Natural killer cell (primary cell): ENCODE data around the gene PRTN3. TPM values are rescaled to one million over a fixed set of nuclear protein-coding genes. Genes with fewer than 3 reads are reported as not detected.

ENCODE experiments used
- ATAC-seq, 3 donors: fragments of 150-1000 bp in 2 of 3; fragments of 200-7000 bp in 1 of 3; cut with Tn5 transposase; 1 replicate in 1 of 3; 2 replicates in 2 of 3; pipeline ENCODE4 v1.10.0; 2021; ENCODE audit warnings: mild to moderate bottlenecking in 2 of 3, moderate library complexity in 2 of 3
- DNase-seq, 2 donors: peaks; one replicate each; pipeline versions ENCODE4 v3.0.0 to v3.0.0-alpha.2; 2013 to 2021; ENCODE audit warnings: mixed read lengths in 1 of 2
- H3K27ac ChIP-seq: one replicate; pipeline ENCODE4 v1.5.1; 2013; ENCODE audit warnings: mild to moderate bottlenecking, low read length
- H3K27me3 ChIP-seq: one replicate; pipeline ENCODE4 v1.6.1; 2013; ENCODE audit warnings: low read length; ENCODE audit not compliant: control insufficient read depth, insufficient read depth
- H3K36me3 ChIP-seq: one replicate; pipeline ENCODE4 v1.6.1; 2013; ENCODE audit warnings: low read length; ENCODE audit not compliant: control insufficient read depth, insufficient read depth
- H3K4me1 ChIP-seq: one replicate; pipeline ENCODE4 v1.6.1; 2013; ENCODE audit warnings: low read length; ENCODE audit not compliant: control insufficient read depth, insufficient read depth
- H3K4me3 ChIP-seq: one replicate; pipeline ENCODE4 v1.5.1; 2013; ENCODE audit warnings: low read length
- H3K9me3 ChIP-seq: one replicate; pipeline ENCODE4 v1.6.1; 2013; ENCODE audit warnings: low read length; ENCODE audit not compliant: control insufficient read depth, insufficient read depth
- H3K27ac Mint-ChIP-seq, 2 donors: one replicate each; pipeline ENCODE4 v1.8.0; 2022; ENCODE audit warnings: mild to moderate bottlenecking in 2 of 2, mixed read lengths in 2 of 2, moderate library complexity in 1 of 2
- H3K27me3 Mint-ChIP-seq, 2 donors: one replicate each; pipeline ENCODE4 v1.8.0; 2022; ENCODE audit warnings: low read depth in 2 of 2, mixed read lengths in 2 of 2
- H3K36me3 Mint-ChIP-seq: one replicate; pipeline ENCODE4 v1.8.0; 2022; ENCODE audit warnings: mixed read lengths
- H3K4me1 Mint-ChIP-seq, 2 donors: one replicate each; pipeline ENCODE4 v1.8.0; 2022; ENCODE audit warnings: mixed read lengths in 2 of 2
- H3K4me3 Mint-ChIP-seq: one replicate; pipeline ENCODE4 v1.8.0; 2022; ENCODE audit warnings: mild to moderate bottlenecking, moderate library complexity, mixed read lengths
- H3K9me3 Mint-ChIP-seq, 2 donors: one replicate each; pipeline ENCODE4 v1.8.0; 2022; ENCODE audit warnings: mixed read lengths in 2 of 2
- CTCF ChIP-seq: fragments of 200-600 bp; IDR thresholded peaks from one replicate; pipeline ENCODE4 v1.8.0; 2022; ENCODE audit warnings: antibody characterized with exemption
- WGBS: methylation state at CpG from one replicate; pipeline ENCODE4 v1.1.7; 2013; ENCODE audit warnings: missing lambda C conversion rate; ENCODE audit not compliant: insufficient coverage; 5-methylcytosine and 5-hydroxymethylcytosine counted together
- intact Hi-C: fragments of 100-400 bp; cut with micrococcal nuclease; formaldehyde crosslinking; loops from one replicate; pipeline ENCODE4 v1.14.2; 2022
- total RNA-seq, 4 donors: library from RNA; stranded (reverse); fragments of 120-200 nt in 1 of 4; gene quantifications; one replicate each; pipeline versions ENCODE4 v1.2.3 to v1.2.4, GENCODE V29; 2013 to 2022

The PRTN3 gene
- total RNA-seq, 3 donors from 2014 or later (not counting 1 experiment from before 2014, with no cell fraction given), result 0.36 to 0.73 TPM; not detected in 1

GRCh38 chr19:843836-844545 lies 3.2 kb downstream of the PRTN3 start:
- H3K9me3 ChIP-seq, result no peaks in the 10 kb centered on the region
- Mint-ChIP-seq H3K27ac (no peak overlapping the region), H3K4me1 (no peaks in the 10 kb centered on the region), H3K36me3 (no peaks in the 10 kb centered on the region), H3K9me3 (no peaks in the 10 kb centered on the region), H3K4me3 (no peak overlapping the region), H3K27me3 (peaks cover 6 to 20% of the 10 kb centered on the region in 2 donors)
- H3K36me3 ChIP-seq, result no peaks in the 10 kb centered on the region
- H3K27ac ChIP-seq, result no peak overlapping the region
- H3K27me3 ChIP-seq, result peaks cover 24% of the 10 kb centered on the region
- H3K4me1 ChIP-seq, result peaks cover 12% of the 10 kb centered on the region
- intact Hi-C loops, result no loop called here
- H3K4me3 ChIP-seq, result no peak overlapping the region
- 34% methylated on average over 56 of the region's 70 CpGs for WGBS
- DNase-seq, result no peak
- no peak for TF ChIP-seq CTCF
- no peak for ATAC-seq

- Histone ChIP-seq H3K36me3 (no peaks in the 10 kb centered on the region), H3K4me1 (peaks cover 12% of the 10 kb centered on the region), H3K9me3 (no peaks in the 10 kb centered on the region), H3K27me3 (peaks cover 24% of the 10 kb centered on the region), H3K27ac (no peak overlapping the region), H3K4me3 (no peak overlapping the region)
- WGBS, result 47% methylated on average over 11 of the region's 11 CpGs
- H3K36me3 Mint-ChIP-seq, result no peaks in the 10 kb centered on the region
- no peaks in the 10 kb centered on the region for H3K9me3 Mint-ChIP-seq
- no peak for DNase-seq
- peaks cover 6 to 23% of the 10 kb centered on the region in 2 donors for H3K27me3 Mint-ChIP-seq
- no peak overlapping the region for H3K4me3 Mint-ChIP-seq
- no peak for TF ChIP-seq CTCF
- H3K27ac Mint-ChIP-seq, result no peak overlapping the region
- no peaks in the 10 kb centered on the region for H3K4me1 Mint-ChIP-seq
- ATAC-seq, result peak in 1 of 3 donors; percentile 41
- intact Hi-C loops, result no loop called here
Observed at GRCh38 chr19:844546-844971, 3.8 kb downstream of the PRTN3 start.

GRCh38 chr19:845707-846521 lies 5.1 kb downstream of the PRTN3 start:
- Mint-ChIP-seq H3K27me3 (peaks cover 6 to 23% of the 10 kb centered on the region in 2 donors), H3K4me3 (no peak overlapping the region), H3K4me1 (no peaks in the 10 kb centered on the region), H3K27ac (no peak overlapping the region), H3K36me3 (no peaks in the 10 kb centered on the region), H3K9me3 (no peaks in the 10 kb centered on the region)
- DNase-seq (no peak), ATAC-seq (no peak)
- intact Hi-C loops, result no loop called here
- H3K27ac ChIP-seq, result no peak overlapping the region
- no peak overlapping the region for H3K4me3 ChIP-seq
- peaks cover 24% of the 10 kb centered on the region for H3K27me3 ChIP-seq
- no peaks in the 10 kb centered on the region for H3K36me3 ChIP-seq
- TF ChIP-seq CTCF, result no peak
- peaks cover 9% of the 10 kb centered on the region for H3K4me1 ChIP-seq
- H3K9me3 ChIP-seq, result no peaks in the 10 kb centered on the region
- WGBS, result 74% methylated on average over 37 of the region's 37 CpGs
